Motor neuron (in vitro differentiated cells): Measurements from ENCODE around the gene TAS2R19. TPM values are rescaled to one million over a fixed set of nuclear protein-coding genes. Genes with fewer than 3 reads are reported as not detected.
"Not testable (repeated sequence)": the region's sequence is repeated elsewhere in the genome, so short reads cannot be mapped to it uniquely, and the experiment has no call there.

Experiments used
- ATAC-seq, 8 experiments: fragments of 200-7000 bp; cut with Tn5 transposase; replicated peaks in 6 of 8; 2 replicates each; pipeline ENCODE4 v1.8.0; 2021; ENCODE audit warnings: mild to moderate bottlenecking in 8 of 8, moderate library complexity in 8 of 8
- H3K27ac ChIP-seq, 2 donors: fragments of 250-450 bp; sonication (Bioruptor Pico); 2 replicates each; pipeline ENCODE4 v1.9.0; 2021; ENCODE audit warnings: antibody characterized with exemption in 2 of 2, mild to moderate bottlenecking in 2 of 2, moderate library complexity in 1 of 2
- H3K4me1 ChIP-seq, 2 donors: fragments of 250-450 bp; sonication (Bioruptor Pico); replicated peaks in 1 of 2; 2 replicates each; pipeline ENCODE4 v1.6.1; 2021; ENCODE audit warnings: antibody characterized with exemption in 2 of 2, mild to moderate bottlenecking in 2 of 2, moderate library complexity in 1 of 2
- H3K4me3 ChIP-seq, 5 donors: fragments of 250-450 bp; sonication (Bioruptor Pico); 2 replicates each; pipeline ENCODE4 v1.9.0; 2021; ENCODE audit warnings: antibody characterized with exemption in 5 of 5, mild to moderate bottlenecking in 5 of 5, moderate library complexity in 4 of 5
- WGBS, 10 experiments: fragments of 450-650 bp; shearing (Covaris generic); methylation state at CpG; one replicate each; pipeline ENCODE4 v1.0.0; 2022; 5-methylcytosine and 5-hydroxymethylcytosine counted together
- in situ Hi-C, 9 experiments: fragments of 400-800 bp; cut with MboI; loops; one replicate each; pipeline ENCODE4 v1.15.0; 2021; ENCODE audit warnings: low sequenced_read_pairs in 9 of 9, low pct_unique_long_range_greater_than_20kb in 2 of 9; ENCODE audit not compliant: unreplicated experiment in 9 of 9
- total RNA-seq, 8 experiments: library from RNA; unstranded; fragments of 300-600 nt; gene quantifications; 2 replicates each; pipeline versions ENCODE4 v1.2.3 to v1.2.4, GENCODE V29; 2022

Gene TAS2R19, protein sequence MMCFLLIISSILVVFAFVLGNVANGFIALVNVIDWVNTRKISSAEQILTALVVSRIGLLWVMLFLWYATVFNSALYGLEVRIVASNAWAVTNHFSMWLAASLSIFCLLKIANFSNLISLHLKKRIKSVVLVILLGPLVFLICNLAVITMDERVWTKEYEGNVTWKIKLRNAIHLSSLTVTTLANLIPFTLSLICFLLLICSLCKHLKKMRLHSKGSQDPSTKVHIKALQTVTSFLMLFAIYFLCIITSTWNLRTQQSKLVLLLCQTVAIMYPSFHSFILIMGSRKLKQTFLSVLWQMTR
- 10 to 100 TPM in 2 of 8 experiments, 1 to 10 TPM in 6; 1.5 to 16.7 (median 5.1) TPM for total RNA-seq

DNA sequence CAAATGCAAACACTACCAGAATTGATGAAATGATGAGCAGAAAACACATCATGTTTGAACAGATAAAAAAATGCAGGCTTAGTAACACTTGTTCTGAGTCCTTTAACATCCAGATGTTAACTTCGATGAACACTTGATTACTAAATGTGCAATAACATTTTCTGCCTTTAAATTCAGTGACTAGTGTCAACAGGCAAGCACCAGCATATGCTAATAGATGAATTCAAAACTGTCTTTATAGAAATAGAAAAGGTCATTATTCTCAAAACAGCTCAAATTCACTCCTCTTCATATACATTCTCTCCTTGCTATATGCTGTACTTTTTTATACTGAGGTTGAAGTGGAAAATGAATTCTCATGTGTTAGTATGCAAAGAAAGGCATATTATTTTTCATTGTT is at the start of gene TAS2R19:
TSS of gene TAS2R19 (minus strand) at position 101 of the 400 bp plus-strand sequence. CDS start at position 52, 49 bp downstream.
- no peaks in the 10 kb centered on the region for H3K4me1 ChIP-seq
- in situ Hi-C loops: no loop called here
- WGBS, 10 experiments: 0 to 100% (median 57%) methylated on average over 1 of the region's 1 CpG; no CpG with 5 or more reads in 2 of the 10 experiments

DNA sequence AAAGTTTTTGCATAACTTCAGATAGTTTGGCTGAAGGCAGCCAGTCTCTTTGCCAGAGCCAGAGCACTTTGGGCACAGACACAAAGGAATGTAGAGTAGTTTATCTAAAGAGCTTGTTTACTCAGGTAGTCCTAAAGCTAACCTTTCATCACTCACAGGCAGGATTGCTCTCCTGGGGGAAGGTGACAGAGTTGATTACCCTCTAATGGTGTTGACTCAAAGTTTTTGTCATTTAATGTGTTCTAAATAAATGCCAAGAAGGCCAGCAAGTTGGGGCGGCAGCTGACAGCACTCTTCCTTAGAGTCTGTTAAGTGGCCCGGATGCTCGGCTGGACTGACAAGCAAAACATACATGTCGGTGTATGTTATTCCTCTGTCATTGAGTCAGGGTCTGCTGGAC is 49.0 kb upstream of the TAS2R19 start:
- Histone ChIP-seq H3K4me3 (no peak overlapping the region), H3K4me1 (no peaks in the 10 kb centered on the region), H3K27ac (no peak overlapping the region)
- in situ Hi-C loops: no loop called here
- ATAC-seq: no peak
- WGBS, 10 experiments: 40 to 100% (median 64%) methylated on average over 1 to 4 of the region's 4 CpGs; no CpG with 5 or more reads in 2 of the 10 experiments

More for the DNA sequence above, at the start of gene TAS2R19:
- Histone ChIP-seq H3K4me3 (no peak within 1 kb of the TSS), H3K27ac (no peak within 1 kb of the TSS)
- ATAC-seq: no peak

DNA sequence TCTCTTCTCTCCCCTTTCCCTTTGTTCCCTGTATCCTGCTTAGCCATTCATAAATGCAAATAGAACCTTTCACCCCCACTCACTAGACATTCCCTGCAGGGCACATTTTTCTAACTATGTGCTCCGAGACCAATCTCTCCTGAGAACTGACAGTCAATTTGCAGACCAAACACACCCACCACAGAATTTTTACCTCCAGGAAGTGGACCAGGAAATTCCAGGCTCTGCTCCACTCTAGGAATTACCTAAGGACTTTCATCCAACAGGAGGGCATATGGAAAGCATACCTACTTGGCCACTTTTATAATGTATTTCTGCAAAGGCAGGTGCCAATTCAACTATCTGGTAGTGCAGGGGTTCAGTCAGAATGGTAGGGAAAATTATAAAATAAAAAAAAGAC is 48.6 kb upstream of the TAS2R19 start:
- no peak overlapping the region for H3K27ac ChIP-seq
- 20 to 80% (median 50%) methylated on average over 1 of the region's 1 CpG; no CpG with 5 or more reads in 3 of the 10 experiments for WGBS, 10 experiments
- no peaks in the 10 kb centered on the region for H3K4me1 ChIP-seq
- no peak overlapping the region for H3K4me3 ChIP-seq
- in situ Hi-C loops: no loop called here
- peak in 1 of 8 experiments; percentile 29 for ATAC-seq

DNA sequence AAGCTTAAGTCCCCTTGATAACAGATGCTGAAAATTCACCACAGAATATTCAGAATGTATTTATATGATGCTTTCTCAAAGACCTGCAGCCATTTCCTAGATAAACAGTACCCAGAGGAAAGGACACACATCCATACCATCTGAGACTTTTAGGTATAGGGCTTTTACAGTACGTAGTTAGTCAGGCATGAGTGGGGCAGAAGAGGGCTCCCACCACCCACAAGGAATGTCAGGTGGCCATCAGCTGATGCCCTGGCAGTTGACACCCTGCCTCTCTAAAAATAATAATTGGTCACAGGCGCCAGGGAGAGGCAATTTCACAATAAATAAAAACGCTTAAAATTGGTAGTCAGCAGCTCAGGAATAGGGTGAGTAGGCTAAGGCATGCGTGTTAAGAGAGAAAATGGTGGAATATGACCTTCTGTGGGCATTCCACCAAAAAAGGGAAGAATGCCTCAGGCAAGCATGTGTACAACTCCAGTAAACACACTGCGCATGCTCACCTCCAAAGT is 47.5 kb upstream of the TAS2R19 start:
- Histone ChIP-seq H3K4me3 (no peak overlapping the region), H3K4me1 (no peaks in the 10 kb centered on the region), H3K27ac (no peak overlapping the region)
- peak in 1 of 8 experiments; percentile 31 for ATAC-seq
- in situ Hi-C loops: no loop called here
- 40 to 100% (median 89%) methylated on average over 1 to 5 of the region's 5 CpGs for WGBS, 10 experiments

DNA sequence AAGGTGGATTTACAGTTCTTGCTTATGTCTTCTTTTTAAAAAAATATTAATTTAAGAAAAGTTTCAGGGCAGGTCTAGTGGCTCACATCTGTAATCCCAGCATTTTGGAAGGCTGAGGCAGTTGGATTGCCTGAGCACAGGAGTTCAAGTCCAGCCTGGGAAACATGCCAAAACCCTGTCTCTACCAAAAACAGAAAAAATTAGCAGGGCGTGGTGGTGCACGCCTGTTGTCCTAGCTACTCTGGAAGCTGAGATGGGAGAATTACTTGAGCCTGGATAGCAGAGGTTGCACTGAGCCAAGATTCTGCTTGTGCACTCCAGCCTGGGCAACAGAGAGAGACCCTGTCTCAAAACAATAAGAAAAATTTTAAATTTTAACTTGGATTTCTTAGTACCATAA is 45.1 kb upstream of the TAS2R19 start:
- peak in 3 of 8 experiments; percentile 30 to 88 (median 87) for ATAC-seq
- Histone ChIP-seq H3K4me3 (no peak overlapping the region), H3K27ac (no peak overlapping the region), H3K4me1 (no peaks in the 10 kb centered on the region)
- in situ Hi-C loops: no loop called here
- 29 to 88% (median 67%) methylated on average over 1 to 2 of the region's 2 CpGs; no CpG with 5 or more reads in 3 of the 10 experiments for WGBS, 10 experiments

DNA sequence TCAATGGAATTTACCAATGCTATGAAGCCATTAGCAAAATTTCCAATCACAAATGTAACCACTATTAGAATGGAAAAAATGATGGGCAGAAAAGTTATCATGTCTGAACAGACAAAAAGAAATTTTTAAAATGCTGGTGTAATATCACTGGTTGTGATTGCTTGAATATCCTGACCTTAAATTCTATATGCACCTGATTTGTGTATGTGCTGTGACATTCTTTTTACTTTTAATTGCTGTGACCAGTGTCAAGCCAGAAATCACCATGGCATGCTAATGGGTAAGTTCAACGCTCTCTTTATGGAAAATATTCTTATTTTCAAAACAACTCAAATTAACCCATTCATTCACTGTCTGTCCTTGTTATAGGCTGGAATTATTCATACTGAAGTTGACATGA is 39.8 kb upstream of the TAS2R19 start, which contains the start of gene TAS2R46:
TSS of gene TAS2R46 (minus strand) at position 101 of the 400 bp plus-strand sequence. CDS start at position 101, 0 bp downstream.
- WGBS, 10 experiments: 20 to 100% (median 100%) methylated on average over 1 of the region's 1 CpG; no CpG with 5 or more reads in 5 of the 10 experiments
- H3K4me1 ChIP-seq, H3K4me3 ChIP-seq, ATAC-seq, H3K27ac ChIP-seq, in situ Hi-C loops: not testable (repeated sequence)

DNA sequence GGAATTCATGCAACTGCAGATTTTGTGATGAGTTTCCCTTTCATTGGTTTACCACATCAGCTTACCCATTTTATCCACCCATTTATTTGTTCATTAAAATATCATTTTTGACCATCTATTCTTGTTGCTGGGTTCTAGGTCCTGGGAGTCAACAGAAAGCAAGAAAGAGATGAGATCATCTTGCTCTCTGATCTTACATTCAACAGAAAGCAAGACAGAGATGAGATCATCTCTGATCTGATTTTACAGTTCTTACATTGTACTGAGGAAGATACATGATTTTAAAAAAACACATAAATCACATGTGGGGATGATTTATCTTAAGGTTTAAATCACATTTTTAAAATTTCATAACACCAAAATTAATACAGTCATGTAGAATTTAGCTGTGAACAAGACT is 37.4 kb upstream of the TAS2R19 start:
- peak in 6 of 8 experiments; percentile 28 to 95 (median 48) for ATAC-seq
- Histone ChIP-seq H3K4me3 (no peak overlapping the region), H3K27ac (no peak overlapping the region), H3K4me1 (no peaks in the 10 kb centered on the region)
- in situ Hi-C loops: no loop called here

DNA sequence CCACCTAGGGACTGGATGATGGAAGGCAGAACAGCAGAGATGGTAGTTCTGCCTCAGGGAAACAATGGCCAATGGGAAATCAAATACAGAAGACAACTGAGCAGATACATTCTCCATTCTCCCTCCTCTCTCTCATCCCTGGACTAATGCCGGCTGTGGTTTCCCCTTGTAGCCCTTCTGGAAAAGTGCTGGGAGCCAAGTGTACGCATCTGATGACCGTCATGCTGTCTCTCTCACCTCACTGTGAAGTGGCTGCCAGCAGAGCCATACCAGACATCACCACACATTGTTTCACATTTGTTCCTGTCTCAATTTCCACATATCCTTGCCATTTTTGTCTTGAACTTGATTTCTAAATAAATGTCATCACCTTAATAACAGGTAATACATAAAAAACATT is 36.6 kb upstream of the TAS2R19 start:
- H3K4me1 ChIP-seq: no peaks in the 10 kb centered on the region
- no peak overlapping the region for H3K27ac ChIP-seq
- no peak overlapping the region for H3K4me3 ChIP-seq
- 83 to 100% (median 100%) methylated on average over 1 to 3 of the region's 3 CpGs; no CpG with 5 or more reads in 3 of the 10 experiments for WGBS, 10 experiments
- no peak for ATAC-seq
- in situ Hi-C loops: no loop called here

DNA sequence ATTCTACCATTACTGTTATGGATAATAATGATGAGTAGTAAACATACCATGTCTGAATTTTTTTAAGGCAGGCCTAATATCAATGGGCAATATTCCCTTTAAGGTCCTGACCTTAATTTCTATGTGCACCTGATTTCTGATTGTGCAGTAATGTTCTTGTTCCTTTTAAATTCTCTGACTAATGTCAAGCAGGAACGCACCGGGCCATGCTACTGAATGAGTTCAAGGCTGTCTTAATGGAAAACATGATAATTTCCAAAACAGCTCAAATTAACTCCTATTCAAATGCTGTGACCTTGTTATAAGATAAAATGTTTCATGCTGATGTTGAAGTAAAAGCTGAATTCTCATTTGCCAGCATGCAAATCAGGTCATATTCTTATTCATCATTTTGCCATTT is 32.9 kb upstream of the TAS2R19 start:
- Histone ChIP-seq H3K4me3 (no peak overlapping the region), H3K4me1 (no peaks in the 10 kb centered on the region), H3K27ac (no peak overlapping the region)
- 27 to 100% (median 100%) methylated on average over 2 of the region's 2 CpGs; no CpG with 5 or more reads in 1 of the 10 experiments for WGBS, 10 experiments
- no peak for ATAC-seq
- in situ Hi-C loops: no loop called here

DNA sequence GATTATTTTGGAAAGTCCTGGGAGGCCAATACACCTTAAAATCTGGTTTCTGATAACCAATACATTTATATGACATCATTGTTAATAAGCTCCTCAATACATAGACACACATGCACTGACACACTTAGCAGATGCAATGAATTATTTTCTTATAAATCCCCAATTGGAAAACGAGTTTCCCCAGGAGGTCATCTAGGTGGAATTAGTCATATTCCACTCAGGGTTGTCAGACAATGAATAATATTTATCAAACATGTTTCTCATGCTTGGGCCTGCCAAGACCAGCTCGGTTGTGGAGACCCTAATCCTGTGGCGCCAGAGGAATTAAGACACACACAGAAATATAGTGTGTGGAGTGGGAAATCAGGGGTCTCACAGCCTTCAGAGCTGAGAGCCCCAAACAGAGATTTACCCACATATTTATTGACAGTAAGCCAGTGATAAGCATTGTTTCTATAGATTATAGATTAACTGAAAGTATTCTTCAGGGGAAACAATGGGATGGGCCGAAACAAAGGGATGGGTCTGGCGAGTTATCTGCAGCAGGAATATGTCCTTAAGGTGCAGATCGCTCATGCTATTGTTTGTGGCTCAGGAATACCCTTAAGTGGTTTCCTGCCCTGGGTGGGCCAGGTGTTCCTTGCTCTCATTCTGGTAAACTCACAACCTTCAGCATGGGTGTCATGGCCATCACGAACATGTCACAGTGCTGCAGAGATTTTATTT is 27.5 kb upstream of the TAS2R19 start:
- H3K27ac ChIP-seq, H3K4me3 ChIP-seq, ATAC-seq, in situ Hi-C loops, H3K4me1 ChIP-seq: not testable (repeated sequence)
- WGBS, 10 experiments: 70 to 100% (median 100%) methylated on average over 1 to 7 of the region's 7 CpGs; no CpG with 5 or more reads in 1 of the 10 experiments

DNA sequence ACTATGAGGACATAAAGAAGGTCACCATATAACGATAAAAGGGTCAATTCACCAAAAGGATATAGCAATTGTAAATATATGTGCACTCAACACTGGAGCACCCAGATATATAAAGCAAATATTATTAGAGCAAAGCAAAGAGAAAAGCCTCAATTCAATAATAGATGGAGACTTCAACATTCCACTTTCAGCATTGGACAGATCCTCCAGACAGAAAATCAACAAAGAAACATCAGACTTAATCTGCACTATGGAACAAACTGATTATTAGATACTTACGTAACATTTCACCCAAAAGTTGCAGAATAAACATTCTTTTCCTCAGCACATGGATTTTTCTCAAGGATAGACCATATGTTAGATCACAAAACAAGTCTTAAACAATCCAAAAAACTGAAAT is 18.9 kb upstream of the TAS2R19 start:
- in situ Hi-C loops: not testable (repeated sequence)
- WGBS, 10 experiments: 46 to 100% (median 93%) methylated on average over 1 to 2 of the region's 2 CpGs

DNA sequence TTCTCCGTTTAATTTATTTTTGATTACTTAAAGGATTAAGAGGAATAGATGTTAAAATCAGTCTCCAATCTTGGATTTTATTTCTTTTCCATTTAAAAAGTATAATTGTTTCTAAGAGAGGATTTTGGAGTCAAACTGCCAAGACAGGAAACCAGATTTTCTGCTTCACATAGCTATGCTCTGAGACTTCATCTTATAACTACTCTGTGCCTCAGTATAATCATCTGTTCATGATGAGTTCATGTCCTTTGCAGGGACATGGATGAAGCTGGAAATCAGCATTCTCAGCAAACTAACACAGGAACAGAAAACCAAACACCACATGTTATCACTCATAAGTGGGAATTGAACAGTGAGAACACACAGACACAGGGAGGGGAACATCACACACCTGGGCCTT is 17.7 kb upstream of the TAS2R19 start:
- Histone ChIP-seq H3K4me3 (no peak overlapping the region), H3K4me1 (no peaks in the 10 kb centered on the region), H3K27ac (no peak overlapping the region)
- in situ Hi-C loops: no loop called here
- 14 to 100% (median 92%) methylated on average over 1 of the region's 1 CpG; no CpG with 5 or more reads in 1 of the 10 experiments for WGBS, 10 experiments
- ATAC-seq: no peak

More for the DNA sequence above, 18.9 kb upstream of the TAS2R19 start:
- H3K27ac ChIP-seq, H3K4me3 ChIP-seq, ATAC-seq, H3K4me1 ChIP-seq: not testable (repeated sequence)

DNA sequence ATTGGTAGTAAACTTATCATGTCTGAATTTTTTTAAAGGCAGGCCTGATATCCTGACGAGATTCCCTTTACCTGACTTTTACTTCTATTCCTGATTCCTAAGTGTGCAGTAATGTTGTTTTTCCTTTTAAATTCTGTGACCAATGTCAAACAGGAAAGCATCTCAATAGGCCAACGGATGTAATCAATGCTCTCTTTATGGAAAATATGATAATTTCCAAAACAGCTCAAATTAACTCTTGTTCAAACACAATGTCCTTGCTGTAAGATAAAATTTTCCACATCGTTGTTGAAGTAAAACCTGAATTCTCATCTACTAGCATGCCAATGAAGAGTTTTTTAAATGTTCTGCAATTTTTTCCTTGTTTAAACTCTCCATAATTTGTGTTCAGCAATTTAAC is 16.8 kb upstream of the TAS2R19 start:
- in situ Hi-C loops: no loop called here
- Histone ChIP-seq H3K27ac (no peak overlapping the region), H3K4me3 (no peak overlapping the region), H3K4me1 (no peaks in the 10 kb centered on the region)
- 67 to 94% (median 75%) methylated on average over 2 to 3 of the region's 3 CpGs for WGBS, 10 experiments
- no peak for ATAC-seq
